ENCODE results near the gene ADH1A.
"Not testable (repeated sequence)": the region's sequence is repeated elsewhere in the genome, so short reads cannot be mapped to it uniquely, and the experiment has no call there.

ADH1A gene

DNA sequence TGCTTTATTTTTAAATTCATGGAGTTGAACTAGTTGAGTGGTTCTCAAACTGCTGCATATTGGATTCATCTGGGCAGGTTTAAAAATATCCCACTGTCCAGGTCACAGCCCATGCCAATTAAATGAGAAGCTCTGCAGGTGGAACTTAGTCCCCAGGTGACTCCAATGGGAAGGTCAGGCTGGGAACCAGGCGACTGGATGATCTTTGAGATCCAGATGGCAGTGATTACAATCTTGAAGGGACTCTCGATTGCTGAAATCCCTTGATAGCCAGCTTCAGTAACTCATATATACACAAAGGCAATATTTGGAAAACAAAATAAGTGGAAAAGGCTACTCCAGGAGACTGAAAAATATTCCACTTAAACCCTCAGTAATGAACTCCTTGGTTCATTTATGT is 8.1 kb downstream of the ADH1A start:
- DNase-seq (ENCODE audit: low read depth in 2 of 2, low spot score in 1 of 2) = no peak

DNA sequence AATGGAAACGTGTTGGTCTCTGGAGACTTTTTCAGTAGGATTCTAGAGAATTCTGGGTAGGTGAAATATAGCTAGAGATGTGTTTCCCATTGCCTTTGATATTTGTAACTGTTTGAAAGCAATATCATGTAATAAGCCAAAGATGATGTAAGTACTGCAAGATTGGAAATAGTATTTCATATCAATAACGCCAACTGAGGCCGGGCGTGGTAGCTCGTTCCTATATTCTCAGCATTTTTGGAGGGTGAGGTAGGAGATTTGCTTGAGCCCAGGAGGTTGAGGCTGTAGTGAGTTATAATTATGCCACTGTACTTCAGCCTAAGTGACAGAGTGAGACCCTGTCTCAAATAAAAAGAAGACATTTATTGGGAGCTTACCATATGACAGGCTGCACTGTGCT is 9.5 kb downstream of the ADH1A start:
- no peak for DNase-seq (ENCODE audit: low read depth in 2 of 2, low spot score in 1 of 2)

GRCh38 chr4:99276417-99276816 is 14.4 kb downstream of the ADH1A start:
- no peak for DNase-seq (ENCODE audit: low read depth in 2 of 2, low spot score in 1 of 2)

DNA sequence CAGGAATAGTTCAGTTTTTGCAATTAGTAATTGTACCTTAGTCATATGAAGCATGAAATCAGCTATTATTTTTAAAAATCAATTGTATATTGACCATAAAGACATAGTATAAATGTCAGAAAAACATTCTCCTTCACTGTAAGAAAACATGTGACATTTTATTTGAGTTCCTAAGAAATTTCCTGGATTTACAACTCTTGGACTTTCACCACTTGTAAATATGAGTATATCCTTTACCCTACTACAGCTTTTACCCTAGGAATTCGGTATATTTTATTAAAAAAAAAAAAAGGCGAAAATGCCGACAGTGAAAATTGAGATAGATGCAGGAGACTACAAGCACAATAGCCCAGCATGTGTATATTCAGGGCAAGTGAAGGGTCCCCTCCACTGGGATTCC is 14.9 kb downstream of the ADH1A start:
- no peak for DNase-seq (ENCODE audit: low read depth in 2 of 2, low spot score in 1 of 2)

DNA sequence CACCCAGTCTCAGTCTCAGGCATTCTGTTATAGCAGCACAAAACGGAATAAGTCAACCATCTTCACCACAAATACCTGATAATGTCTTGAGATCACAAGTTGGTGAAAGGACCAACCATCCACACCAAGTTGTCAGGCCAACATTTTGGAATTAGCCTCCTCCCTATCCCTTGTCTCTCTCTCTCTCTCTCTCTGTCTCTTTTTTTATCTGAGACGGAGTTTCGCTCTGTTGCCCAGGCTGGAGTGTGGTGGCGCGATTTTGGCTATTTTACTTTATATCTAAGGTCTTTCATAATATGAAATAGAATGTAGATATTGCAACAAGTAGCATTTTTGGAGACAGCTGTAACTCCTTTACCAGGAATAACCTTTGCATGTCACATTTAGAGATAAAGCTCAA is 15.7 kb downstream of the ADH1A start:
- DNase-seq (ENCODE audit: low read depth in 2 of 2, low spot score in 1 of 2) = no peak

DNA sequence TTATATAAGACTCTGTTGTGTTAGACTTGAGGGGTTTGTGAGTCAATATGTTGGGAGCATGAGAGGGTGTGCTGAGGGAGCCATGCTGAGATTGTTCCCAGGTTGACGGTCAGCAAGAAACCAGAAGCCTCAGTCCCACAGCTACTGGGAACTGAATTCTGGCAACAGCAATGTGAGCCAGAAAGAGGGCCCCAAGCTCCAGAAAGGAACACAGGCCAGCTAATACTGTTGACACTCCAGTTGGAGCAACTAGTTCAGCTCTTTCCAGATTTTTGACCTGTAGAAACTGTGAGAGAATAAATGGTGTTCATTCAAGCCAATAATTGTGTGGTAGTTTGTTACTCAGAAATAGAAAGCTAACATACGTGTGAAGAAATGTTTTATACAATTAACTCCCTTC is 17.1 kb downstream of the ADH1A start:
- DNase-seq (ENCODE audit: low read depth in 2 of 2, low spot score in 1 of 2) = no peak

DNA sequence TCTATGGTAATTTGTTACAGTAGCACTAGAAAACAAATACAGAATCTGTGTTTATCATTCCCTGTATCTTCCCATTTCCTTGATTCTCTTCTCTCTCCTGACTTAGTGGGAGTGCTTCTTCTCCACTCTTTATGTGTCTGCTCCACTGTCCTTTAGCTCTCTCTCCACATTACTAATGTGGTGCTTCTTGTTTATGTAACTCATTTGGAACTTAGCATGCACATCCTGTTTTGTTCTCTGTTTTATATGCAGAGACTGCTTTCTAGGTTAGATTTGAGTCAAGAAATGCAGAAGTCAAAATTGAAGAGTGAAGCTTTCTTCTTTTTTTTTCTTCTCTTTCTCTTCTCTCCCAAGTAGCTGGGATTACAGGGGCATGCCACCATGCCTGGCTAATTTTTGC is 25.9 kb downstream of the ADH1A start:
- DNase-seq (ENCODE audit: low read depth in 2 of 2, low spot score in 1 of 2) = no peak

DNA sequence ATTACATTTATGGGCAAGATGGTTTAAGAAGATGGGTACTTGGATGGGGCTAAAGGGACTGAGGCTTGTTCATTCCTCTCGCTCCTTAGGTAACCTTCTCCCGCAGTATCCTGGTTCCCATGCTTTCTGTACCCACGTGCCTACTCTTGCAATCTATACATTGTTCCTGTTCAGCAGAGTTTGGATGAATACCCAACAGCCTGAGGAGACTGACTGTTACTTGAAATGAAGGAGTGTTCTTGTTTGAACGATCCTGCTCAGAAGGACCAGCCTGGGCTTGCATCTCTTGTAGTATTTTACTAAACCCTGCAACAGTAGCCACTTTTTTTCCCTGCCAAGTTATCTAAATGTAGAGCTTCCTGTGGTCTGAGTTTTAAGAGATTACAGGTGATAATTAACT is 38.0 kb downstream of the ADH1A start:
- DNase-seq (ENCODE audit: low read depth in 2 of 2, low spot score in 1 of 2) = no peak

GRCh38 chr4:99248714-99249113 is 42.1 kb downstream of the ADH1A start:
- DNase-seq (ENCODE audit: low read depth in 2 of 2, low spot score in 1 of 2) = no peak

GRCh38 chr4:99235955-99236354 is 54.8 kb downstream of the ADH1A start:
- DNase-seq (ENCODE audit: low read depth in 2 of 2, low spot score in 1 of 2) = no peak

GRCh38 chr4:99234331-99235010 is 56.3 kb downstream of the ADH1A start:
- DNase-seq (ENCODE audit: low read depth in 2 of 2, low spot score in 1 of 2) = no peak

DNA sequence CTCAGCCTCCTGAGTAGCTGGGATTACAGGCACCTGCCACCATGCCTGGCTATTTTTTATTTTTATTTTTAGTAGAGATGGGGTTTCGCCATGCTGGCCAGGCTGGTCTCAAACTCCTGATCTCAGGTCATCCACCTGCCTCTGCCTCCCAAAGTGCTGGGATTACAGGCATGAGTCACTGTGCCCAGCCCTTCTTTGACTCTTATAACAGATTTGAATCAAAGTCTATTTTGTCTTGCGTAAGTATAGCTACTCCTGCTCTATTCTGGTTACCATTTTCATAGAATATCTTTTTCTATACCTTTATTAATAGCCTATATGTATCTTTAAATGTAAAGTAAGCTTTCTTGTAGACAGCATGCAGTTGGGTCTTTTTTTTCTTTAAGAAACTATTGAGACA is 57.4 kb downstream of the ADH1A start:
- DNase-seq (ENCODE audit: low read depth in 2 of 2, low spot score in 1 of 2) = not testable (repeated sequence)

DNA sequence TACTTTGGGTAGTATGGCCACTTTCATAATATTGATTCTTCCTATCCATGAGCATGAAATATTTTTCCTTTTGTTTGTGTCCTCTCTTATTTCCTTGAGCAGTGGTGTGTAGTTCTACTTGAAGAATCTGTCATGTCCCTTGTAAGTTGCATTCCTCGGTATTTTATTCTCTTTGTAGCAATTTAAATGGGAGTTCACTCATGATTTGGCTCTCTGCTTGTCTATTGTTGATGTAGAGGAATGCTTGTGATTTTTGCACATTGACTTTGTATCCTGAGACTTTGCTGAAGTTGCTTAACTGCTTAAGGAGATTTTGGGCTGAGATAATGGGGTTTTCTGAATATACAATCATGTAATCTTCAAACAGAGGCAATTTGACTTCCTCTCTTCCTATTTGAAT is 62.1 kb downstream of the ADH1A start:
- DNase-seq (ENCODE audit: low read depth in 2 of 2, low spot score in 1 of 2) = not testable (repeated sequence)

DNA sequence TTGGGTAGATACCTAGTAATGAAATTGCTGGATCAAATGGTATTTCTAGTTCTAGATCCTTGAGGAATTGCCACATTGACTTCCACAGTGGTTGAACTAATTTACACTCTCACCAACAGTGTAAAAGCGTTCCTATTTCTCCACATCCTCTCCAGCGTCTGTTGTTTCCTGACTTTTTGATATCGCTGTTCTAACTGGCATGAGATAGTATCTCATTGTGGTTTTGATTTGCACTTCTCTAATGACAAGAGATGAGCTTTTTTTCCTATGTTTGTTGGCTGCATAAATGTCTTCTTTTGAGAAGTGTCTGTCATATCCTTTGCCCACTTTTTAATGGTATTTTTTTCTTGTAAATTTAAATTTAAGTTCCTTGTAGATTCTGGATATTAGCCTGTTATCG is 63.1 kb downstream of the ADH1A start:
- not testable (repeated sequence) for DNase-seq (ENCODE audit: low read depth in 2 of 2, low spot score in 1 of 2)

Data from stimulated activated CD8-positive, alpha-beta memory T cell treated with anti-CD3 and anti-CD28 coated beads, Interleukin-4, amount 100 ng/mL, for 4 hours (primary cell).